HepG2 (cell line): ENCODE results near the gene RASA2. TPM values are rescaled to one million over a fixed set of nuclear protein-coding genes. Genes with fewer than 3 reads are reported as not detected.
A peak's percentile ranks its signal among the peaks of the same experiment; 100 is the strongest.

Source experiments
- ARNTL ChIP-seq: sonication (generic); formaldehyde crosslinking; IDR thresholded peaks from 2 replicates; pipeline ENCODE4 v1.4.0; 2020; ENCODE audit warnings: mild to moderate bottlenecking, missing genetic modification reagents
- CREM ChIP-seq, 2 experiments: sonication (generic) in 1 of 2; formaldehyde crosslinking in 1 of 2; IDR thresholded peaks; 2 replicates each; pipeline versions ENCODE4 v1.4.0 to v1.6.1; 2016 to 2020; ENCODE audit warnings: antibody characterized with exemption in 1 of 2, mild to moderate bottlenecking in 1 of 2, missing genetic modification reagents in 1 of 2
- FOXA1 ChIP-seq, 2 experiments: fragments of 450-650 bp in 1 of 2; sonication (generic) in 1 of 2; formaldehyde crosslinking in 1 of 2; IDR thresholded peaks; 2 replicates each; pipeline versions ENCODE4 v1.4.0 to v1.6.1; 2016 to 2020; ENCODE audit warnings: missing genetic modification reagents in 1 of 2
- FOXO1 ChIP-seq: sonication (generic); formaldehyde crosslinking; IDR thresholded peaks from 2 replicates; pipeline ENCODE4 v1.4.0; 2020; ENCODE audit warnings: missing genetic modification reagents
- GABPA ChIP-seq, 2 experiments: IDR thresholded peaks; 2 replicates each; pipeline ENCODE4 v1.6.1; 2011 to 2016; ENCODE audit warnings: low read depth in 2 of 2, low read length in 1 of 2, missing biosample characterization in 1 of 2, missing genetic modification characterization in 1 of 2
- HOXA3 ChIP-seq: sonication (generic); formaldehyde crosslinking; IDR thresholded peaks from 2 replicates; pipeline ENCODE4 v1.5.0; 2020; ENCODE audit warnings: missing genetic modification reagents
- KDM5B ChIP-seq: sonication (generic); formaldehyde crosslinking; IDR thresholded peaks from 2 replicates; pipeline ENCODE4 v1.4.0; 2020; ENCODE audit warnings: missing genetic modification reagents, mild to moderate bottlenecking, borderline replicate concordance
- MEIS2 ChIP-seq: sonication (generic); formaldehyde crosslinking; IDR thresholded peaks from 2 replicates; pipeline ENCODE4 v1.9.0; 2021; ENCODE audit warnings: mild to moderate bottlenecking, missing genetic modification reagents
- NR2F2 ChIP-seq: IDR thresholded peaks from 2 replicates; pipeline ENCODE4 v1.6.1; 2012; ENCODE audit warnings: low read depth, inconsistent platforms, borderline replicate concordance
- PITX1 ChIP-seq: sonication (generic); formaldehyde crosslinking; IDR thresholded peaks from 2 replicates; pipeline ENCODE4 v1.5.1; 2020; ENCODE audit warnings: mild to moderate bottlenecking, missing genetic modification reagents
- SALL1 ChIP-seq: sonication (generic); formaldehyde crosslinking; IDR thresholded peaks from 2 replicates; pipeline ENCODE4 v1.8.0; 2022; ENCODE audit warnings: mild to moderate bottlenecking, missing genetic modification reagents
- SAP130 ChIP-seq: IDR thresholded peaks from 2 replicates; pipeline ENCODE4 v1.6.1; 2016; ENCODE audit warnings: low read depth
- SMAD1 ChIP-seq: sonication (generic); formaldehyde crosslinking; IDR thresholded peaks from 2 replicates; pipeline ENCODE4 v1.4.0; 2020; ENCODE audit warnings: missing genetic modification reagents, low read depth, mild to moderate bottlenecking, borderline replicate concordance
- ZBTB21 ChIP-seq: sonication (generic); formaldehyde crosslinking; IDR thresholded peaks from 2 replicates; pipeline ENCODE4 v1.4.0; 2020; ENCODE audit warnings: missing genetic modification reagents
- ZGPAT ChIP-seq: IDR thresholded peaks from 2 replicates; pipeline ENCODE4 v1.6.1; 2016; ENCODE audit warnings: mild to moderate bottlenecking
- ZNF234 ChIP-seq: sonication (generic); formaldehyde crosslinking; conservative IDR thresholded peaks from 2 replicates; pipeline ENCODE4 v1.5.1; 2020; ENCODE audit warnings: mild to moderate bottlenecking, missing genetic modification reagents
- ZNF468 ChIP-seq: sonication (generic); formaldehyde crosslinking; IDR thresholded peaks from 2 replicates; pipeline ENCODE4 v1.8.0; 2022; ENCODE audit warnings: mild to moderate bottlenecking, moderate library complexity, missing genetic modification reagents
- ZNF878 ChIP-seq: sonication (generic); formaldehyde crosslinking; IDR thresholded peaks from 2 replicates; pipeline ENCODE4 v1.8.1; 2023; ENCODE audit warnings: mild to moderate bottlenecking, missing genetic modification reagents, moderate library complexity
- polyA plus RNA-seq, 8 experiments: library from polyadenylated mRNA; depleted of rRNA in 3 of 8; stranded (reverse) in 7 of 8; unstranded in 1 of 8; fragments of >200 nt; fragmentation: Illumina TruSeq in 4 of 8; extraction: Trizol in 4 of 8; gene quantifications; 2 replicates each; pipeline versions ENCODE4 v1.2.1 to v1.2.3, GENCODE V29; 2011 to 2016; ENCODE audit warnings: low read depth in 4 of 8, missing spikeins in 1 of 8, mixed read lengths in 1 of 8; ENCODE audit not compliant: insufficient read depth in 1 of 8
- total RNA-seq, 5 experiments: library from RNA; depleted of rRNA; stranded (reverse); fragments of >200 nt; fragmentation: Illumina TruSeq; extraction: Trizol; gene quantifications; 2 replicates each; pipeline ENCODE4 v1.2.3, GENCODE V29; 2016; ENCODE audit warnings: low read depth in 1 of 5
- TF ChIP-seq, protein P1 (sequence below): IDR thresholded peaks from 2 replicates; pipeline ENCODE4 v1.6.1; 2012; ENCODE audit warnings: low read length, improper control_type of control experiment
- TF ChIP-seq, protein P2 (sequence below): sonication (generic); formaldehyde crosslinking; IDR thresholded peaks from 2 replicates; pipeline ENCODE4 v1.5.0; 2020; ENCODE audit warnings: missing genetic modification reagents
- TF ChIP-seq, protein P3 (sequence below): sonication (generic); formaldehyde crosslinking; IDR thresholded peaks from 2 replicates; pipeline ENCODE4 v1.4.0; 2020; ENCODE audit warnings: missing genetic modification reagents, borderline replicate concordance

The RASA2 gene
- total and polyA plus RNA-seq, 2 of the 13 experiments (the other 11 are each of a cell fraction or from before 2014, with no cell fraction given) = 5.4 to 8.5 TPM

DNA sequence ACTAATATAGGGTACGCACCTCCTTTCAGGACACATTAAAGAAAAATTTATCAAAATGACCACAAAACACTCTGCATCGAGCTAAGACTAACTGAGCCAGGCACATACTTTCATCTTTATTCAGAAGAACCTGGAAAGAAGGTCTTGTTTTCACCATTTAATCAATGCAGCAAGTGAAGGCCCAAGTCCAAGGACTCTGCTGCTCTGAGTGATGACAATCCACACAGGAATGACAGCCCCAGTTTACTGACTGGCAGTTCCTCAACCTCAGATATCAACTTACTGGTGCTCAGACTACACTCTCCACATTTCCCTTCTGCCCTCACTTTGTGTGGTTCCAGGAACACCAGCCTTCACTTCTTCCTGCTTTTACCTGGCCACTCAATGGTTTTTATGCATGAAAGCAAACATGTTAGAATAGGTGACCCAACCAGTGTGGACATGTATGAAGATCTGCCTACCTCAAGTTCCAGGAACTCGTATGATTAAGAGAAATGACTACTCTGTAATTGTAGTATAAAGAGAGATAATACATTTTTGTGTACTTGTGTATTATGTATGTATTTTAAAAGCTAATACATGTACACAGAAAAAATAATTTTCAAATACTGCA is 29.1 kb upstream of the RASA2 start (continued):
- TF ChIP-seq SALL1 (CRISPR knock-in tag) (peak; percentile 58; the same call in 1 of the 2 replicates), GABPA (IDR thresholded peaks at IDR 0.05; ENCODE audit: low read depth, low read length) (no peak), GABPA (CRISPR knock-in tag; IDR thresholded peaks at IDR 0.05; ENCODE audit: low read depth) (peak; percentile 40; the same call in 1 of the 2 replicates), ZBTB21 (CRISPR knock-in tag) (no peak), MEIS2 (CRISPR knock-in tag) (peak; percentile 84; the same call in 1 of the 2 replicates), SAP130 (CRISPR knock-in tag) (peak; percentile 66), SMAD1 (CRISPR knock-in tag) (no peak), NR2F2 (no peak), KDM5B (CRISPR knock-in tag) (no peak), ZGPAT (CRISPR knock-in tag) (0 out of 2 replicates have a peak, but pooled peaks have one; percentile 18), ZNF468 (CRISPR knock-in tag) (no peak), ARNTL (CRISPR knock-in tag) (0 out of 2 replicates have a peak, but pooled peaks have one; percentile 17), HOXA3 (CRISPR knock-in tag) (0 out of 2 replicates have a peak, but pooled peaks have one; percentile 25), FOXO1 (peak; percentile 80; the same call in 1 of the 2 replicates), PITX1 (CRISPR knock-in tag) (no peak), FOXA1 (IDR thresholded peaks at IDR 0.05) (no peak), FOXA1 (CRISPR knock-in tag; IDR thresholded peaks at IDR 0.05) (peak; percentile 56), ZNF878 (CRISPR knock-in tag) (no peak), CREM (IDR thresholded peaks at IDR 0.05) (peak; percentile 27; the same call in 1 of the 2 replicates), CREM (CRISPR knock-in tag; IDR thresholded peaks at IDR 0.05) (no peak), ZNF234 (CRISPR knock-in tag) (no peak)
- TF ChIP-seq, protein P1, sequence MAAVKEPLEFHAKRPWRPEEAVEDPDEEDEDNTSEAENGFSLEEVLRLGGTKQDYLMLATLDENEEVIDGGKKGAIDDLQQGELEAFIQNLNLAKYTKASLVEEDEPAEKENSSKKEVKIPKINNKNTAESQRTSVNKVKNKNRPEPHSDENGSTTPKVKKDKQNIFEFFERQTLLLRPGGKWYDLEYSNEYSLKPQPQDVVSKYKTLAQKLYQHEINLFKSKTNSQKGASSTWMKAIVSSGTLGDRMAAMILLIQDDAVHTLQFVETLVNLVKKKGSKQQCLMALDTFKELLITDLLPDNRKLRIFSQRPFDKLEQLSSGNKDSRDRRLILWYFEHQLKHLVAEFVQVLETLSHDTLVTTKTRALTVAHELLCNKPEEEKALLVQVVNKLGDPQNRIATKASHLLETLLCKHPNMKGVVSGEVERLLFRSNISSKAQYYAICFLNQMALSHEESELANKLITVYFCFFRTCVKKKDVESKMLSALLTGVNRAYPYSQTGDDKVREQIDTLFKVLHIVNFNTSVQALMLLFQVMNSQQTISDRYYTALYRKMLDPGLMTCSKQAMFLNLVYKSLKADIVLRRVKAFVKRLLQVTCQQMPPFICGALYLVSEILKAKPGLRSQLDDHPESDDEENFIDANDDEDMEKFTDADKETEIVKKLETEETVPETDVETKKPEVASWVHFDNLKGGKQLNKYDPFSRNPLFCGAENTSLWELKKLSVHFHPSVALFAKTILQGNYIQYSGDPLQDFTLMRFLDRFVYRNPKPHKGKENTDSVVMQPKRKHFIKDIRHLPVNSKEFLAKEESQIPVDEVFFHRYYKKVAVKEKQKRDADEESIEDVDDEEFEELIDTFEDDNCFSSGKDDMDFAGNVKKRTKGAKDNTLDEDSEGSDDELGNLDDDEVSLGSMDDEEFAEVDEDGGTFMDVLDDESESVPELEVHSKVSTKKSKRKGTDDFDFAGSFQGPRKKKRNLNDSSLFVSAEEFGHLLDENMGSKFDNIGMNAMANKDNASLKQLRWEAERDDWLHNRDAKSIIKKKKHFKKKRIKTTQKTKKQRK = no peak
- TF ChIP-seq, protein P2, sequence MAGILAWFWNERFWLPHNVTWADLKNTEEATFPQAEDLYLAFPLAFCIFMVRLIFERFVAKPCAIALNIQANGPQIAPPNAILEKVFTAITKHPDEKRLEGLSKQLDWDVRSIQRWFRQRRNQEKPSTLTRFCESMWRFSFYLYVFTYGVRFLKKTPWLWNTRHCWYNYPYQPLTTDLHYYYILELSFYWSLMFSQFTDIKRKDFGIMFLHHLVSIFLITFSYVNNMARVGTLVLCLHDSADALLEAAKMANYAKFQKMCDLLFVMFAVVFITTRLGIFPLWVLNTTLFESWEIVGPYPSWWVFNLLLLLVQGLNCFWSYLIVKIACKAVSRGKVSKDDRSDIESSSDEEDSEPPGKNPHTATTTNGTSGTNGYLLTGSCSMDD (CRISPR knock-in tag) = no peak
- TF ChIP-seq, protein P3, sequence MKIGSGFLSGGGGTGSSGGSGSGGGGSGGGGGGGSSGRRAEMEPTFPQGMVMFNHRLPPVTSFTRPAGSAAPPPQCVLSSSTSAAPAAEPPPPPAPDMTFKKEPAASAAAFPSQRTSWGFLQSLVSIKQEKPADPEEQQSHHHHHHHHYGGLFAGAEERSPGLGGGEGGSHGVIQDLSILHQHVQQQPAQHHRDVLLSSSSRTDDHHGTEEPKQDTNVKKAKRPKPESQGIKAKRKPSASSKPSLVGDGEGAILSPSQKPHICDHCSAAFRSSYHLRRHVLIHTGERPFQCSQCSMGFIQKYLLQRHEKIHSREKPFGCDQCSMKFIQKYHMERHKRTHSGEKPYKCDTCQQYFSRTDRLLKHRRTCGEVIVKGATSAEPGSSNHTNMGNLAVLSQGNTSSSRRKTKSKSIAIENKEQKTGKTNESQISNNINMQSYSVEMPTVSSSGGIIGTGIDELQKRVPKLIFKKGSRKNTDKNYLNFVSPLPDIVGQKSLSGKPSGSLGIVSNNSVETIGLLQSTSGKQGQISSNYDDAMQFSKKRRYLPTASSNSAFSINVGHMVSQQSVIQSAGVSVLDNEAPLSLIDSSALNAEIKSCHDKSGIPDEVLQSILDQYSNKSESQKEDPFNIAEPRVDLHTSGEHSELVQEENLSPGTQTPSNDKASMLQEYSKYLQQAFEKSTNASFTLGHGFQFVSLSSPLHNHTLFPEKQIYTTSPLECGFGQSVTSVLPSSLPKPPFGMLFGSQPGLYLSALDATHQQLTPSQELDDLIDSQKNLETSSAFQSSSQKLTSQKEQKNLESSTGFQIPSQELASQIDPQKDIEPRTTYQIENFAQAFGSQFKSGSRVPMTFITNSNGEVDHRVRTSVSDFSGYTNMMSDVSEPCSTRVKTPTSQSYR (CRISPR knock-in tag) = no peak
